Suprapubic skin (tissue), 4 donors: Measurements from ENCODE around the gene HEPN1.

Source experiments
- CTCF ChIP-seq, 2 donors: fragments of 200-600 bp in 1 of 2; fragments of 450-650 bp in 1 of 2; sonication (generic) in 1 of 2; IDR thresholded peaks; one replicate each; pipeline ENCODE4 v1.5.1; 2016 to 2019; ENCODE audit warnings: antibody characterized with exemption in 2 of 2, mild to moderate bottlenecking in 1 of 2, moderate library complexity in 1 of 2
- POLR2A ChIP-seq, 2 donors: fragments of 450-650 bp; IDR thresholded peaks; one replicate each; pipeline ENCODE4 v1.6.1; 2017; ENCODE audit warnings: antibody characterized with exemption in 2 of 2, mild to moderate bottlenecking in 2 of 2, moderate library complexity in 2 of 2
- POLR2AphosphoS5 ChIP-seq, 3 donors: sonication (generic); formaldehyde crosslinking; IDR thresholded peaks; one replicate each; pipeline ENCODE4 v1.6.1; 2017; ENCODE audit warnings: antibody characterized with exemption in 3 of 3

GRCh38 chr11:124872741-124873140, 46.3 kb upstream of the HEPN1 start:
- no peak for TF ChIP-seq CTCF (IDR thresholded peaks at IDR 0.05)
- no peak for TF ChIP-seq POLR2AphosphoS5 (IDR thresholded peaks at IDR 0.05)
- no peak for TF ChIP-seq POLR2A (IDR thresholded peaks at IDR 0.05)
